NCI-H2227 (cell line): ENCODE results near the gene SRGAP2B.
"Not testable (repeated sequence)": the region's sequence is repeated elsewhere in the genome, so short reads cannot be mapped to it uniquely, and the experiment has no call there.

Experiments used
- DNase-seq: peaks from one replicate; lab custom pipeline; 2025; ENCODE audit not compliant: unreplicated experiment; lab: John Stamatoyannopoulos, UW

SRGAP2B gene

GRCh38 chr1:144917154-144918026, 177.7 kb downstream of the SRGAP2B start:
- DNase-seq = not testable (repeated sequence)

- not testable (repeated sequence) for DNase-seq
Observed at GRCh38 chr1:144913977-144914734, 181.0 kb downstream of the SRGAP2B start.

GRCh38 chr1:144913458-144913857, 181.7 kb downstream of the SRGAP2B start:
- DNase-seq = not testable (repeated sequence)

- DNase-seq = not testable (repeated sequence)
Observed at GRCh38 chr1:144910729-144911128, 184.4 kb downstream of the SRGAP2B start.

GRCh38 chr1:144900841-144901240, 194.3 kb downstream of the SRGAP2B start:
- not testable (repeated sequence) for DNase-seq

GRCh38 chr1:144894454-144895201, 200.5 kb downstream of the SRGAP2B start:
- not testable (repeated sequence) for DNase-seq

- DNase-seq = not testable (repeated sequence)
Observed at GRCh38 chr1:144893710-144894438, 201.3 kb downstream of the SRGAP2B start.

- not testable (repeated sequence) for DNase-seq
Observed at GRCh38 chr1:144893062-144893461, 202.1 kb downstream of the SRGAP2B start.

GRCh38 chr1:144889450-144890115, 205.5 kb downstream of the SRGAP2B start:
- DNase-seq = not testable (repeated sequence)

- not testable (repeated sequence) for DNase-seq
Observed at GRCh38 chr1:144883022-144883421, 212.1 kb downstream of the SRGAP2B start.

GRCh38 chr1:144882343-144882742, 212.8 kb downstream of the SRGAP2B start:
- not testable (repeated sequence) for DNase-seq

GRCh38 chr1:144858607-144859006, 236.5 kb downstream of the SRGAP2B start:
- DNase-seq = not testable (repeated sequence)
